ENCODE data around the gene SLC41A1.

SLC41A1 gene

DNA sequence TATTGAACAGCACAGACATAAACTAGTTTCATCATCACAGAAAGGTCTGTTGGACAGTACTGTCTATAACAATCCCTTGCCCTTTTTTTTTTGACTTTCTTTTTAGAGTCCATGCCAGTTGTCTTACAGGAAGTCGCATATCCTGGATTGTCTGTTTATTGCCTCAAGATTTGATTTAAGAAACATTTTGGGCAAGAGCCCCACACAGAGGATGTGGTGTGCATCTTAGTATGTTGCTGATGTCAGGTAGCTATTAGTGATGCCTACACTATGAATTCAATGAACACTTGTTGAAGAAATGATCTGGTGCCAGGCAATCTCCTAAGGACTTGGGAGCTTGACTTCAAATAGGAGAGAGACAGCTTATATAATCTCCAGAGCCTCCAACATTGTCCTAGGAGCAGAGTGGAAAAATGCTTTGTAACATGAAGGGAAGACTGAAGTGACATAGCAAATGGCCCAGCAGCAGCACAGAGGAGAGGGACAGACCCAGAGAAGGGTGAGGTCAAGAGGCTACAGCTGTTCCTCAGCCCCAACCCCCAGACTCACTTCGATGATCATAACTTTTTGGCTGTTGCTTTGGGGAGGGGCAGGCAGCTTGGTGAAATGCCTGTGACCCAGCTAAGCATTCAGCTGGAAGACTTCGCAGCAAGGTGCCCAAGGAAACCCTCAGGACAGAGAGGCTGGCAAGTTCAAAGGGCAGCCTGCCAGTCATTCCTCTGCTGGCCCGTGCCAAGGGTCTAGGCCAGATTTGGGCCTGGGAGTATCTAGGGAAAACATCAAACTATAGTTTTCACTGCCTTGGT is 30.2 kb downstream of the SLC41A1 start:
- Histone ChIP-seq H3K9ac (ENCODE audit: low read length) (no peak overlapping the region), H3K27me3 (ENCODE audit: control insufficient read depth, insufficient read depth, low read length) (no peaks in the 10 kb centered on the region), H3K4me1 (ENCODE audit: control insufficient read depth, insufficient read depth, low read length) (no peaks in the 10 kb centered on the region), H3K4me3 (ENCODE audit: low read length) (no peak overlapping the region), H3K9me3 (ENCODE audit: control insufficient read depth, low read length) (no peaks in the 10 kb centered on the region), H3K36me3 (ENCODE audit: control insufficient read depth, insufficient read depth, low read length) (no peaks in the 10 kb centered on the region)

DNA sequence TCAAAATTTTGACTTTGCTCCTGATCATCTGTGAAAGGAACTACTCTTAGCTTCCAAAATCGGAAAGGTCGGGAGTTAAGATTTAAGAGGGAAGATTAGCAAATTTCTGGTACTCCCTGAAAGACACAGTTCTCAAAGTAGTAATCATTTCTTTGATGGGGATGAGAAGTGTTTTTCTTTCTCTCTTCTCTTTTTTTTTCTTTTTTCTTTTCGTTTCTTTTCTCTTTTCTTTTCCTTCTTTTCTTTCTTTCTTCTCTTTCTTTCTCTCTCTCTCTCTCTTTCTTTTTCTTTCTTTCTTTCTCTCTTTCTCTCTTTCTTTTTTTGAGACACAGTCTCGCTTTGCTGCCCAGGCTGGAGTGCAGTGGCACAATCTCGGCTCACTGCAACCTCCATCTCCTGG is 32.7 kb downstream of the SLC41A1 start:
- Histone ChIP-seq H3K9ac (ENCODE audit: low read length) (no peak overlapping the region), H3K36me3 (ENCODE audit: control insufficient read depth, insufficient read depth, low read length) (no peaks in the 10 kb centered on the region), H3K27me3 (ENCODE audit: control insufficient read depth, insufficient read depth, low read length) (no peaks in the 10 kb centered on the region), H3K4me1 (ENCODE audit: control insufficient read depth, insufficient read depth, low read length) (no peaks in the 10 kb centered on the region), H3K9me3 (ENCODE audit: control insufficient read depth, low read length) (no peaks in the 10 kb centered on the region), H3K4me3 (ENCODE audit: low read length) (no peak overlapping the region)

DNA sequence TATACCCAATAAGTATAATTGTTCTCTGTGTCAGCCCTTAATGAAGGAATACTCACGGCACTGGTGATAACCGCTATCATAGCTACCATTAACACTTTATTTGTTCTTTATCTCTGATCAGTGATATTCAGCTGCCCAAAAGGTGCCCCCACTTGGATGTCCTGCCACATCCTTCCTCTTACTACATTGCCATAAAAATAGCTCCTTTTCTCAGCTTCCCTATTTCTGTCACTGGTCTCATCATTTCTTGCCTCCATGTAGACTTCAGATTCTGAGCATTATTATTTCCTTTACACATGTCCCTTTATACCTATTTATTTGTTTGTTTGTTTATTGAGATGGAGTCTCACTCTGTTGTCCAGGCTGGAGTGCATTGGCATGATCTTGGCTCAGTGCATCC is 35.0 kb downstream of the SLC41A1 start:
- Histone ChIP-seq H3K9ac (ENCODE audit: low read length) (no peak overlapping the region), H3K4me3 (ENCODE audit: low read length) (no peak overlapping the region), H3K4me1 (ENCODE audit: control insufficient read depth, insufficient read depth, low read length) (no peaks in the 10 kb centered on the region), H3K9me3 (ENCODE audit: control insufficient read depth, low read length) (no peaks in the 10 kb centered on the region), H3K27me3 (ENCODE audit: control insufficient read depth, insufficient read depth, low read length) (no peaks in the 10 kb centered on the region), H3K36me3 (ENCODE audit: control insufficient read depth, insufficient read depth, low read length) (no peaks in the 10 kb centered on the region)

DNA sequence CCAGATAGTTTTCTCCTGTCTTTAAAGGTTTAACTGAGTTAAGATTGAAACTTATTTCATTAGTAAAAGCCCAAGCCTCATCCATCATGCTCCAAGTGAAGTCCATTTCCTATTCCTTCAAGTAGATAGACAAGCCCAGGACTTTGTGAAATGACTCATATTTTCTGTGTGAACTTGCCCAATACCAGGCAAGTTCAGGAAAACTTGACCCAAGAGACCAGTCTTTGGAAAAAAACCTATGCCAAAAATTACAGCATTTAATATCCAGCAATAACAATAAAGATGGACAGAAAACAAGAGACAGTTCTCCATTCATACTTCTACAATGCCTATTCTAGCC is 37.3 kb downstream of the SLC41A1 start:
- no peak overlapping the region for H3K4me3 ChIP-seq (ENCODE audit: low read length)
- peak overlapping the region; percentile 74 for H3K9ac ChIP-seq (ENCODE audit: low read length)

DNA sequence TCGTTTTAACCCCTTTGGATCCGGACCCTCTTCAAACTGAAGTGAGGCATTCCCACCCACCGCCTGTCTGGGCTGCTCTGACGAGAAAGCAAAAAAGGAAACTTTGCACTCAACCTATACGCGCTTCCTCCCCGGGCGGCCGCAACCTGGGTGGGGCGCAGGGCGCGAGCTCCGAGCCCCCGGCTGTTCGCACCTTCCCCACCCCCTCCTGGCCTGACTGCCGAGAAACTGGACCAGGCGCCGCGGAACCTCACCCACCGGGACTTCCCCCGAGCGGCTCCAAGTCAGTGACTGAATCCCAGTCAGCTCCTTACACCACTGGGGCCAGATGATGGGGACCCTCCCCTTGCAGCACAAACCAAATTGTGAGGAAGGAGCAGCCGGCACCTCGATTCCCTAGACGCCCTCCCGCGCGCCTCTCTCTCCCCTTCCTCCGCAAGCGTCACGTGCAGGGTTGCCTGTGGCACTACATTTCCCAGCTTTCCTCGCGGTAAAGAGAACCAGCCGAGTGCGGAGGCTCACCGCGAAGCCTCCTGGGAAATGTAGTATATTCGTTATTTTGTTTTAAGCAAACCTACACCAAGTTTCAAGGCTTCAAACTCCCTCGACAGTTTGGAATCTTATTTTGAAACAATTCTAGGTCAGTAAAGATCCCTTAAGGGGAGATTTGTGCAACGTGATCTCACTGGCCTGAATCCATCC is 37.8 kb downstream of the SLC41A1 start, which contains the start of gene RAB29:
Gene RAB29, minus strand, starts transcription at position 468 of the 702 bp plus-strand sequence. CDS start 526 bp downstream, outside the sequence.
- H3K4me1 ChIP-seq (ENCODE audit: control insufficient read depth, insufficient read depth, low read length): no peaks in the 10 kb centered on the region
- no peaks in the 10 kb centered on the region for H3K36me3 ChIP-seq (ENCODE audit: control insufficient read depth, insufficient read depth, low read length)
- peak within 1 kb of the TSS; percentile 69 for H3K4me3 ChIP-seq (ENCODE audit: low read length)
- no peaks in the 10 kb centered on the region for H3K9me3 ChIP-seq (ENCODE audit: control insufficient read depth, low read length)
- H3K27me3 ChIP-seq (ENCODE audit: control insufficient read depth, insufficient read depth, low read length): no peaks in the 10 kb centered on the region
- peak within 1 kb of the TSS; percentile 74 for H3K9ac ChIP-seq (ENCODE audit: low read length)

More for the DNA sequence above, 37.3 kb downstream of the SLC41A1 start:
- no peaks in the 10 kb centered on the region for H3K9me3 ChIP-seq (ENCODE audit: control insufficient read depth, low read length)
- no peaks in the 10 kb centered on the region for H3K36me3 ChIP-seq (ENCODE audit: control insufficient read depth, insufficient read depth, low read length)
- H3K27me3 ChIP-seq (ENCODE audit: control insufficient read depth, insufficient read depth, low read length): no peaks in the 10 kb centered on the region
- no peaks in the 10 kb centered on the region for H3K4me1 ChIP-seq (ENCODE audit: control insufficient read depth, insufficient read depth, low read length)

- Histone ChIP-seq H3K36me3 (ENCODE audit: control insufficient read depth, insufficient read depth, low read length) (no peaks in the 10 kb centered on the region), H3K9me3 (ENCODE audit: control insufficient read depth, low read length) (no peaks in the 10 kb centered on the region), H3K27me3 (ENCODE audit: control insufficient read depth, insufficient read depth, low read length) (no peaks in the 10 kb centered on the region), H3K9ac (ENCODE audit: low read length) (peak overlapping the region; percentile 74), H3K4me3 (ENCODE audit: low read length) (peak overlapping the region; percentile 69), H3K4me1 (ENCODE audit: control insufficient read depth, insufficient read depth, low read length) (no peaks in the 10 kb centered on the region)
Observed at GRCh38 chr1:205774198-205775014, 38.6 kb downstream of the SLC41A1 start.

GRCh38 chr1:205772607-205773032 is 40.4 kb downstream of the SLC41A1 start:
- H3K27me3 ChIP-seq (ENCODE audit: control insufficient read depth, insufficient read depth, low read length): no peaks in the 10 kb centered on the region
- H3K9me3 ChIP-seq (ENCODE audit: control insufficient read depth, low read length): no peaks in the 10 kb centered on the region
- H3K4me3 ChIP-seq (ENCODE audit: low read length): no peak overlapping the region
- H3K9ac ChIP-seq (ENCODE audit: low read length): no peak overlapping the region
- no peaks in the 10 kb centered on the region for H3K4me1 ChIP-seq (ENCODE audit: control insufficient read depth, insufficient read depth, low read length)
- H3K36me3 ChIP-seq (ENCODE audit: control insufficient read depth, insufficient read depth, low read length): no peaks in the 10 kb centered on the region

- H3K36me3 ChIP-seq (ENCODE audit: control insufficient read depth, insufficient read depth, low read length): no peaks in the 10 kb centered on the region
- H3K9me3 ChIP-seq (ENCODE audit: control insufficient read depth, low read length): no peaks in the 10 kb centered on the region
- H3K4me3 ChIP-seq (ENCODE audit: low read length): no peak overlapping the region
- no peaks in the 10 kb centered on the region for H3K4me1 ChIP-seq (ENCODE audit: control insufficient read depth, insufficient read depth, low read length)
- H3K9ac ChIP-seq (ENCODE audit: low read length): no peak overlapping the region
- no peaks in the 10 kb centered on the region for H3K27me3 ChIP-seq (ENCODE audit: control insufficient read depth, insufficient read depth, low read length)
Observed at GRCh38 chr1:205770618-205771017, 42.4 kb downstream of the SLC41A1 start.

DNA sequence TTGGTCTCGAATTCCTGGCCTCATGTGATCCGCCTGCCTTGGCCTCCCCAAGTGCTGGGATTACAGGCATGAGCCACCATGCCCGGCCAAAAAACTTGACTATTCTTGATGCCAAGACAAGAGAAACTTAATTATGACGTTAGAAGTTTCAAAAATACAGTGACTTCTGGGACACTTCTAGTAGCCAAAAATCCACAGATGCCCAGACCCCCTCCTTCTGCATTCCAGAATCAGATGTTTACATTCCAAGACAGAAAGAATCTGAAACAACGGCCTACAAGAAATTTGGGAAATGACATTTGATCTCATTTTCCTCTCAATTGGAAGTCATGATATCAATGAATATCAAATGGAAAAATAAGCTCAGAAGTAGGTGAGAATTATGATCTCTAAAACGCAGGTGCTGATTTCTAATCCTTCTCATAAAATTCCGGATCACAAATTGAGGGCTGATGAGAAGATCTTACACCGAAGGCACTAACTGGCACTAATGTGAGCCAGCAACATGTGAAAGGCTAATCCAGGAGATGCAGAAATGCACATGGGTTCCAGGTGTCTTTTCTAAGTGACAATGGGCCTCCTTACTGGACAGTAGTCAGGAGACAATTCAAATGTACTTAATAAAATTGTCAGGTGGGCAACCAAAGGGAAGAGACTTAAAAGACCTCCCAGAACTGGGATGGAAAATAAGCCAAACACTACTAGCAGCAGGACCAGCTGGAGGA is 43.2 kb downstream of the SLC41A1 start:
- no peaks in the 10 kb centered on the region for H3K27me3 ChIP-seq (ENCODE audit: control insufficient read depth, insufficient read depth, low read length)
- H3K36me3 ChIP-seq (ENCODE audit: control insufficient read depth, insufficient read depth, low read length): no peaks in the 10 kb centered on the region
- no peaks in the 10 kb centered on the region for H3K9me3 ChIP-seq (ENCODE audit: control insufficient read depth, low read length)
- no peak overlapping the region for H3K4me3 ChIP-seq (ENCODE audit: low read length)
- no peaks in the 10 kb centered on the region for H3K4me1 ChIP-seq (ENCODE audit: control insufficient read depth, insufficient read depth, low read length)
- H3K9ac ChIP-seq (ENCODE audit: low read length): no peak overlapping the region

DNA sequence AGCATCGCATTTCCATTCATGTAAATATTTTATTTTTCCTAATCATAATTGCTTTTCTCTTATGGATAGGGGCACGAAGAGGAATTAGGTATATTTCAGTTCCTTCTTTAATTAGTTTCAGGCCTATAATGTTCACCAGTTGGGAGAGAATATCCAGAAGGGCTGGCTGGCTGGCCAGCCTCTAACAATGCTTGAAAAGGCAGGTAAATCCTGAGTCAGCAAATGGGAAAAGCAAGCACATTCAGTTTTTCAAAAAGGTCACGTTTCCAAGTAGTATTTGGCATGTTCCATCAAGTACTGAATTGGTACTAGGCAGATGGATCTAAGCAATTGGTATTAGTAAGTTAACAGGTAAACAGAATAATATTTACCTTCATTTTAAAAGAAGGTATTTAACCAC is 45.8 kb downstream of the SLC41A1 start:
- no peaks in the 10 kb centered on the region for H3K4me1 ChIP-seq (ENCODE audit: control insufficient read depth, insufficient read depth, low read length)
- H3K36me3 ChIP-seq (ENCODE audit: control insufficient read depth, insufficient read depth, low read length): no peaks in the 10 kb centered on the region
- no peaks in the 10 kb centered on the region for H3K27me3 ChIP-seq (ENCODE audit: control insufficient read depth, insufficient read depth, low read length)
- no peaks in the 10 kb centered on the region for H3K9me3 ChIP-seq (ENCODE audit: control insufficient read depth, low read length)
- H3K9ac ChIP-seq (ENCODE audit: low read length): no peak overlapping the region
- H3K4me3 ChIP-seq (ENCODE audit: low read length): no peak overlapping the region

- no peak overlapping the region for H3K9ac ChIP-seq (ENCODE audit: low read length)
- H3K27me3 ChIP-seq (ENCODE audit: control insufficient read depth, insufficient read depth, low read length): no peaks in the 10 kb centered on the region
- no peaks in the 10 kb centered on the region for H3K9me3 ChIP-seq (ENCODE audit: control insufficient read depth, low read length)
- no peaks in the 10 kb centered on the region for H3K36me3 ChIP-seq (ENCODE audit: control insufficient read depth, insufficient read depth, low read length)
- no peaks in the 10 kb centered on the region for H3K4me1 ChIP-seq (ENCODE audit: control insufficient read depth, insufficient read depth, low read length)
- H3K4me3 ChIP-seq (ENCODE audit: low read length): no peak overlapping the region
Observed at GRCh38 chr1:205766570-205766969, 46.4 kb downstream of the SLC41A1 start.

Data from mucosa of stomach (tissue), 1 donor.